Dendritic cell treated with granulocyte-macrophage colony-stimulating factor and Interleukin-4, amounts not matched to agents 40 ng/mL and 50 ng/mL, for 4 days (primary cell): ENCODE results near the gene OCRL.
"Not testable (repeated sequence)": the region's sequence is repeated elsewhere in the genome, so short reads cannot be mapped to it uniquely, and the experiment has no call there.

Source experiments
- H3K27ac Mint-ChIP-seq: one replicate; pipeline ENCODE4 v1.8.0; 2022; ENCODE audit warnings: mild to moderate bottlenecking, mixed read lengths
- H3K27me3 Mint-ChIP-seq: one replicate; pipeline ENCODE4 v1.8.0; 2022; ENCODE audit warnings: mild to moderate bottlenecking, mixed read lengths
- H3K36me3 Mint-ChIP-seq: one replicate; pipeline ENCODE4 v1.8.0; 2022; ENCODE audit warnings: low read depth, mixed read lengths
- H3K4me1 Mint-ChIP-seq: one replicate; pipeline ENCODE4 v1.8.0; 2022; ENCODE audit warnings: low read depth, mixed read lengths
- H3K4me3 Mint-ChIP-seq: one replicate; pipeline ENCODE4 v1.8.0; 2022; ENCODE audit warnings: mild to moderate bottlenecking, moderate library complexity, mixed read lengths
- H3K9me3 Mint-ChIP-seq: one replicate; pipeline ENCODE4 v1.8.0; 2022; ENCODE audit warnings: mixed read lengths
- intact Hi-C: fragments of 100-400 bp; cut with micrococcal nuclease; formaldehyde crosslinking; loops from one replicate; pipeline ENCODE4 v1.15.0; 2022

OCRL gene

DNA sequence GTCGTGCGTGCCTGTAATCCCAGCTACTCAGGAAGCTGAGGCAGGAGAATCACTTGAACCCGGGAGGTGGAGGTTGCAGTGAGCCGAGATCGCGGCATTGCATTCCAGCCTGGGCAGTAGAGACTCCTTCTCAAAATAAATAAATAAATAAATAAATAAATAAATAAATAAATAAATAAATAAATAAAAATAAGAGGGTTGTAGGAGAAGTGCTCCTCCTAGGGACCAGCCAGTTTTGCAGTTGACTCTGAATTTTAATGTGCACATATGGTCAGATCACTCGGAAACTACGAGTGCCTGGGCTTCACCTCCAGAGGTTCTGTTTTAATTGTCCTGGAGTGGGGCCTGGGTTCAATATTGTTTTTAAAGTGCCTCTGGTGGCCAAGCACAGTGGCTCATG lies 14.8 kb downstream of the OCRL start:
- peaks cover 35% of the 10 kb centered on the region for H3K36me3 Mint-ChIP-seq
- H3K27me3 Mint-ChIP-seq, intact Hi-C loops, H3K9me3 Mint-ChIP-seq, H3K27ac Mint-ChIP-seq, H3K4me1 Mint-ChIP-seq, H3K4me3 Mint-ChIP-seq: not testable (repeated sequence)

DNA sequence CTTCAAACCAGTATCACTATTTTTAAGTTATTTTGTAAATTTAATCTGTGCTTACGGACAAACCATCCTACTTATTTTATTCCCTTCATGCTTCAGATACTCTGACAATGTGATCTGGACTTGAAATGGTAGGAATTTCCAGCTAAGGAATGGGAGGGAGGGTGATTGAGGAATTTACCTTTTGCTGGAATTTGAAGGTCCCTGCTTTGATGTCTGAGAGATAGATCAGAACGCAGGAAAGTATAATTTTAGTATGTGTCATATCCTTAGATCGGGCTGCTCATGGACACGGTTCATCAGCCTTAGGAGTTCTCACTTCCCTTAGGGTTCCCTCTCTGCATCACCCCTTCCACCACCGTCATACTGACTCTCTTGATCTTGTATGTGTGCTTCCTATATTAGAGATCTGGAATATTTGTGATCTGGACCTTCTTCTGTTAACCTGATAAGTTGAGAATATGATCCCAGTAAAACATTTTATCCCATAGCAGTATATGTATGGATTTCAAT lies 16.8 kb downstream of the OCRL start:
- H3K27ac Mint-ChIP-seq, result no peak overlapping the region
- no peaks in the 10 kb centered on the region for H3K9me3 Mint-ChIP-seq
- H3K4me3 Mint-ChIP-seq, result no peak overlapping the region
- peaks cover 49% of the 10 kb centered on the region for H3K36me3 Mint-ChIP-seq
- no peaks in the 10 kb centered on the region for H3K27me3 Mint-ChIP-seq
- intact Hi-C loops, result no loop called here
- peaks cover 5% of the 10 kb centered on the region for H3K4me1 Mint-ChIP-seq

DNA sequence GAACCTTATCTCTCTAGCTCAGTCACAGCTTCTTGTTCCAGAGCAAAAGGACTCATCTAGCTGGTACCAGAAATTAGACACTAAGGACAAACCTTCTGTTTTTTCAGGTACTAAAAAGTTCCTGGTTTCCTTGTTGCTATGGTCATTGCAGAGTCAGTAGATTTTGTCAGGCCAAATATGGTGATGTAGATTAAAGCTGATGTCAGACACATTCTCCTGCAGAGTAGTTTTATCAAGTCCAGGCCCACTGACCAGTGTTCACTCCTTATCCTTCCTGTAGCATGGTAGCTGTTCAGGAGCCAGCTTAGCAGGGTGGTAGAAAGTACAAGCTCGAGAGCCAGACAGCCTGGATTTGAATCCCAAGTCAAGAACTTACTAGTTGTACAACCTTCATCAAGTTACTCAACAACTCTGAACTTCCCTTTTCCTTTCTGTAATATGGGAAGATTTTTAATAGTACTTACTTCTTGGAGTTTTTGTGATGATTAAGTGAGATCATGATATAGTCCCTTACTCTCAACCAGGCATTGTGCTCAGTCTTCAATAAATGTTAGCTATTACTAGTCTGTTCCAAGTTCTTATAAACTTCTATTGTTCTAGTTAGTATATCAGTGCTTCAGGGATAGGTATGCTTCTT lies 17.9 kb downstream of the OCRL start:
- H3K36me3 Mint-ChIP-seq, result peaks cover 55% of the 10 kb centered on the region
- H3K9me3 Mint-ChIP-seq, result no peaks in the 10 kb centered on the region
- H3K27ac Mint-ChIP-seq, result no peak overlapping the region
- no peaks in the 10 kb centered on the region for H3K27me3 Mint-ChIP-seq
- H3K4me3 Mint-ChIP-seq, result no peak overlapping the region
- intact Hi-C loops, result no loop called here
- H3K4me1 Mint-ChIP-seq, result peaks cover 5% of the 10 kb centered on the region

DNA sequence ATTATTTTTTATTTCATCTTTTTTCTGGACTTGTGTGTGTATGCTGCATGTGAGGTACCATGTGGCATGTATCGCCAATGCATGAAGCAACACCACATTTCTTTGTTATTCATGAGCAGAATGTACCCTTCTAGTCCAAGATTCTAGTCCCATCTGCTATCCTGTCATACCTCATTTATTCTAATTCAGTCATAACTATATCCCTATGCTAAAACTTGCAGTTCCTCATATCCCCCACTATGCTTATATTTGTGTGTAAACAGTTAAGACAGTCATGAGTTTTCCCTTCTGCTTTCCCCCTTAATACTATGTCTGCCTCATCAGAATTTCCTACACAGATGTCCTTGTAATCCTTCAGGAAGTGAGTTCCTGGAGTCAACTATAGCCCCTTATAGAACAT lies 19.7 kb downstream of the OCRL start:
- Mint-ChIP-seq H3K9me3 (no peaks in the 10 kb centered on the region), H3K27ac (no peak overlapping the region), H3K36me3 (peaks cover 62% of the 10 kb centered on the region), H3K27me3 (no peaks in the 10 kb centered on the region), H3K4me1 (peaks cover 5% of the 10 kb centered on the region), H3K4me3 (no peak overlapping the region)
- intact Hi-C loops, result no loop called here

DNA sequence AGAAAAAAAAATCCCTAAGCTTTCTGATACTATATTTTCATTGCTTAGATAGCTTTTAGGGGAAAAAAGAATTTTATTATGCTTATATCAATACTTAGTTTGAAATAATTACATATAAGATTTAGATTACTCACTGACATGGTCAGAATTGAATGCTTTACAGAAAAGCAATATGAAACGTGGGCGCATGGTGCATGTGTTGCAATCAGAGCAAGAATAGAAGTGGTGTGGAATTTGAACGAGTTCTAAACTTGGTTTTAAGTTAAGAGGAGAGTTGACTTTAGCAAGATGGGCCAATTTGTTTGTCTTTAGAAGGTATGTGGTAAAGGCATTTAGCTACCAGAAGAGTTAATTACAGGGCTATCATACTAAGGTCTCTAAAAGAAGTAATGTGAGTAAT lies 21.4 kb downstream of the OCRL start:
- no peaks in the 10 kb centered on the region for H3K9me3 Mint-ChIP-seq
- intact Hi-C loops, result no loop called here
- peaks cover 55% of the 10 kb centered on the region for H3K36me3 Mint-ChIP-seq
- H3K4me1 Mint-ChIP-seq, result peaks cover 19% of the 10 kb centered on the region
- H3K4me3 Mint-ChIP-seq, result no peak overlapping the region
- H3K27me3 Mint-ChIP-seq, result no peaks in the 10 kb centered on the region
- no peak overlapping the region for H3K27ac Mint-ChIP-seq

DNA sequence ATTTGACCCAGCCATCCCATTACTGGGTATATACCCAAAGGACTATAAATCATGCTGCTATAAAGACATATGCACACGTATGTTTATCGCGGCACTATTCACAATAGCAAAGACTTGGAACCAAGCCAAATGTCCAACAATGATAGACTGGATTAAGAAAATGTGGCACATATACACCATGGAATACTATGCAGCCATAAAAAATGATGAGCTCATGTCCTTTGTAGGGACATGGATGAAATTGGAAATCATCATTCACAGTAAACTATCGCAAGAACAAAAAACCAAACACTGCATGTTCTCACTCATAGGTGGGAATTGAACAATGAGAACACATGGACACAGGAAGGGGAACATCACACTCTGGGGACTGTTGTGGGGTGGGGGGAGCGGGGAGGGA lies 24.3 kb downstream of the OCRL start:
- H3K9me3 Mint-ChIP-seq, H3K27ac Mint-ChIP-seq, H3K4me3 Mint-ChIP-seq, intact Hi-C loops, H3K27me3 Mint-ChIP-seq: not testable (repeated sequence)
- peaks cover 19% of the 10 kb centered on the region for H3K4me1 Mint-ChIP-seq
- H3K36me3 Mint-ChIP-seq, result peaks cover 63% of the 10 kb centered on the region

DNA sequence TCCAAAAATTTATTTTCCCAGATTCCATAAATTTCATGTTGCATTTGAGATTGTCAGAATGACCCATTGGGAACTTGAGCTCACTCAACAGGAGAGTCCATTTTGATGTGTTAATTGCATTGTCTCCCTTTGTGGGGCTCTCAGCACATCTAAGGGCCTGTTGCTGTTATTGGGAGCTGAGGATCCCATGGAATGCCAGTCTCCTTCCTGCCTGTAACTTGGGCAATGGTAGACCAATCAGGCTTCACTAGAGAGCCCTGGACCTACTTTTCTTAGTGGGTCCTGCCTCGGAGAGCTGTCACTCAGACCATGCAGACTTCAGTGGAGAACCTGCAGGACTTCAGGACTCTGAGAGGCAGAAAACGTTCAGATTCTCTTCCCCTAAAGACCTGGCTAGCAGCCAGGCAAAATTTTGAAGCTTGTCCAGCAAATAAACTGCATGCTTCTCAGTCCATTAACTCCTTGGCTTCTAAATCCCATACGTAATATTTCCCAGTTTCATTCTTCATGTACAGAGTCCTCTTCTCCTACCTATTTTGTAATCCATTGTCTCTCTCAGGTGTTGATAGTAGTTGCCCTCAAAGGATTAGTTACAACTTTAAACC lies 25.1 kb downstream of the OCRL start:
- no peaks in the 10 kb centered on the region for H3K9me3 Mint-ChIP-seq
- intact Hi-C loops, result no loop called here
- H3K27ac Mint-ChIP-seq, result peak overlapping the region; percentile 5
- peaks cover 14% of the 10 kb centered on the region for H3K4me1 Mint-ChIP-seq
- H3K4me3 Mint-ChIP-seq, result no peak overlapping the region
- H3K27me3 Mint-ChIP-seq, result no peaks in the 10 kb centered on the region
- H3K36me3 Mint-ChIP-seq, result peaks cover 63% of the 10 kb centered on the region

DNA sequence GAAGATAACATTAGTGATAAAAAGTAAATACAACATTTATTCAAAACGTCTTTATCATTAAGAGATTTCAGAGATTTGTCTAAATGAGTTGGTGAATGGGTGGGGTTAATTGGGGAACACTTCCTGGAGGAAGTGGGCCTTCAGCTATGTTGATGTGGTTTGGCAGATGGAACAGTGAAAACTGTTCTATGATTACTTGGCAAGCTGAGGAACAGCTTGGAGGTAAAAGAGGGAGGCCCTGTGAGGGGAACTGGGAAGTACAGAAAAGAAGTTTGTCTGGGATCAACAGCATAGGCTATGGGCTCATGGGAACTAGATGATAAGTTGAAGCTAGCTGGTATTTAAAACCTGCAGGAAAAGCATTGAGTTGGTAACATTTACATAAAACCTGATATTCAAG lies 26.0 kb downstream of the OCRL start:
- Mint-ChIP-seq H3K4me3 (no peak overlapping the region), H3K27me3 (no peaks in the 10 kb centered on the region), H3K9me3 (no peaks in the 10 kb centered on the region), H3K27ac (peak overlapping the region; percentile 5), H3K4me1 (peaks cover 14% of the 10 kb centered on the region), H3K36me3 (peaks cover 58% of the 10 kb centered on the region)
- intact Hi-C loops, result no loop called here

DNA sequence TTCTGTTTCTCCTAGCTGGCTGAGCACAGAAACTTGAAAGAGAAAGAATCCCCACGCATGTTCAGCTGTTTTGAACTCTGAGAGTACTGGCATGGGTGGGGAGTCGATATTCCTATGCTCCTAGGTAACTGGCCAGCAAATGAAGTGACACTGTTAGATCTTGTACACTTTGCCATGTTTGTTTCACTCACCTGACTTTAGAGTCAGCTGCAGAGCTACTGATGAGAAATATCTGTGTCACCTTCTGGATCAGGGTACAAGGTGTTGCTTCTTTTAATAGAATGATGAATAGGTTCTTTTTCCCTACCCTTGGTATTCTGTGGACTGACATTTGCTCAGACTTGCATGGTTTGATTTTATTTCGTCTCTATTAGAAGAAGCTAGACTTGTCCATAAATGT lies 28.3 kb downstream of the OCRL start:
- intact Hi-C loops, result no loop called here
- no peak overlapping the region for H3K27ac Mint-ChIP-seq
- H3K9me3 Mint-ChIP-seq, result no peaks in the 10 kb centered on the region
- peaks cover 39% of the 10 kb centered on the region for H3K36me3 Mint-ChIP-seq
- H3K4me1 Mint-ChIP-seq, result peaks cover 14% of the 10 kb centered on the region
- H3K27me3 Mint-ChIP-seq, result no peaks in the 10 kb centered on the region
- H3K4me3 Mint-ChIP-seq, result no peak overlapping the region

DNA sequence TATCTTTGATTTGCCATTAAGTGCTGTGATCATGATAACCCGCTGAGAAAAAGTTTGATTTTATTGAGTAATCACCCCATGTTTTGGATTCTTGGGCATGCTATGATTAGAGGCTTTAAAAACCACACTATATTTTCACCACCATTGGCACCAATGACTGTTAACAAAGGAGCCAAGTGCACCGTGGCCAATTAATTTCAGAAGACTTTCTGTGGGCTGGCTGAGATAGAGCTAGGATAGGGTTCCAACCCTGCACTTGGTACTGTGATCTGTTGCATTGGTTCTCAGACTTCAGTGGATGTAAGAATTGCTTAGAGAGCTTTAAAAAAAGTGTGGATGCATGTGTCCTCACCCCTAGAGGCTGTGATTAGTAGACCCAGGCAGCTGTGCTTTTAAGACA lies 32.4 kb downstream of the OCRL start:
- Mint-ChIP-seq H3K36me3 (peaks cover 54% of the 10 kb centered on the region), H3K27me3 (no peaks in the 10 kb centered on the region), H3K4me3 (no peak overlapping the region), H3K4me1 (no peaks in the 10 kb centered on the region), H3K27ac (no peak overlapping the region), H3K9me3 (no peaks in the 10 kb centered on the region)
- intact Hi-C loops, result no loop called here

DNA sequence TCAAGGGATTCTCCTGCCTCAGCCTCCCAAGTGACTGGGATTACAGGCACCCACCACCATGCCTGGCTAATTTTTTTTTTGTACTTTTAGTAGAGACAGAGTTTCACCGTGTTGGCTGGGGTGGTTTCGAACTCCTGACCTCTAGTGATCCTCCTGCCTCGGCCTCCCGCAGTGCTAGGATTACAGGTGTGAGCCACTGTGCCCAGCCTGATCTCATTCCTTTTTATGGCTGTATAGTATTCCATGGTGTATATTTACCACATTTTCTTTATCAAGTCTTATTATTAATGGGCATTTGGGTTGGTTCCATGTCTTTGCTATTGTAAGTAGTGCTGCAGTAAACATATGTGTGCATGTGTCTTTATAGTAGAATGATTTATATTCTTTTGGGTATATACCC lies 33.6 kb downstream of the OCRL start:
- H3K4me1 Mint-ChIP-seq, H3K27ac Mint-ChIP-seq, H3K9me3 Mint-ChIP-seq, H3K4me3 Mint-ChIP-seq, intact Hi-C loops, H3K27me3 Mint-ChIP-seq: not testable (repeated sequence)
- H3K36me3 Mint-ChIP-seq, result peaks cover 49% of the 10 kb centered on the region

DNA sequence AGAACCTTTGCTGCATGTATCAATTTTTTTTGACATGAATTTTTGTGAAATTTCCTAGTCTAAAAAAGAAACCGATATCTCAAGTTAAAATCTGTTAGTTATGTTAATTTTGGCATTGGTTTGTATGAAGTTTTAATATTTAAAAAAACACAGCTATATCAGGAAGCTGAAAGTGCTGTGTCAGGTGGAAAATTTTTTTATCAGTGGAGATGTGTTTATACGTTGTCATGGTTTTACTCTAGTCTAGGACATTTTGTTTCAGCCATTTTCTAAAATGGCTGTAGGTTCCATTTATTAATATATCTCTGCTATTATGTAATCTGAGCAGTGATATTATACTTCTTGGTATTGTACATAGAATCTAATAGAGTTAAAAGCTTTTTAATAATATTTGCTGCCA lies 34.2 kb downstream of the OCRL start:
- intact Hi-C loops, result no loop called here
- no peaks in the 10 kb centered on the region for H3K4me1 Mint-ChIP-seq
- no peak overlapping the region for H3K27ac Mint-ChIP-seq
- H3K9me3 Mint-ChIP-seq, result no peaks in the 10 kb centered on the region
- peaks cover 47% of the 10 kb centered on the region for H3K36me3 Mint-ChIP-seq
- no peak overlapping the region for H3K4me3 Mint-ChIP-seq
- no peaks in the 10 kb centered on the region for H3K27me3 Mint-ChIP-seq

DNA sequence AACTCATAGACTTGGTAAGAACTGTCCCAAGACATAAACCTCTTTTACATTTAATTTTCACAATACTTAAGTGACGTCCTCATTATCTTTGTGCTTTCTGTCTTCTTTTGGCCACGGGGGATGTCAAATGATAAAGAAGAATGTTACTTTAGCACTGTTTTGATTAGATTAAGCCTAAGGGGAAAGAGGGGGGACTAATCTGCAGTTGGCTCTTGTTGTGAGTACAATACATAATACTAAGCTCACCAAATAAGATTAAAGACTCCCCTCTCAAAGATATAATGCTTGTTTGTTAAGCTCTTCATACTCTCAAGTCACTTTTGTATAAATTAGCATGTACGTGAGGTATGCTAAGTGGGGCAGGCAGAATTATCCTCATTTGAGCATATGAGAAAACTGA lies 36.5 kb downstream of the OCRL start:
- intact Hi-C loops, result no loop called here
- H3K36me3 Mint-ChIP-seq, result peaks cover 39% of the 10 kb centered on the region
- no peaks in the 10 kb centered on the region for H3K4me1 Mint-ChIP-seq
- H3K27me3 Mint-ChIP-seq, result no peaks in the 10 kb centered on the region
- H3K27ac Mint-ChIP-seq, result no peak overlapping the region
- no peaks in the 10 kb centered on the region for H3K9me3 Mint-ChIP-seq
- H3K4me3 Mint-ChIP-seq, result no peak overlapping the region

DNA sequence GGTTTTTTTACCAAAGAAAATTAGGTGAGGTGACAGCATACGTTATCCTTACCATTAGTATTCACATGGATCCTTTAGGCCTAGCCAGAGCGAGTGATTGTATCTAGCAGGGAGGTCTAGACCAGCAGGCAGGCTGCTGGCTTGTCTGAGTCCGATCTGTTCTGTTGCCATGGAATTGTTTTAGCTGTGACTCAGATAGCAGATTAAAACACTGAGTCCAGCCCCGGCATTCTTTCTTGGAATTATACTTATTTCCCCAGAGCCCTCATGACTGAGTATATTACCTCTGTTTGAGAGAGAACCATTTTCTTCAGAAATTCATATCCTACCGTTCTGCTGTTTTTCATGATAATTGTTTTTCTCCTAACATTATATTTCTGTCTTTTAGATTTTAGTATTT lies 37.4 kb downstream of the OCRL start:
- Mint-ChIP-seq H3K27me3 (no peaks in the 10 kb centered on the region), H3K9me3 (no peaks in the 10 kb centered on the region), H3K4me3 (no peak overlapping the region), H3K4me1 (no peaks in the 10 kb centered on the region), H3K27ac (no peak overlapping the region), H3K36me3 (peaks cover 47% of the 10 kb centered on the region)
- intact Hi-C loops, result no loop called here

DNA sequence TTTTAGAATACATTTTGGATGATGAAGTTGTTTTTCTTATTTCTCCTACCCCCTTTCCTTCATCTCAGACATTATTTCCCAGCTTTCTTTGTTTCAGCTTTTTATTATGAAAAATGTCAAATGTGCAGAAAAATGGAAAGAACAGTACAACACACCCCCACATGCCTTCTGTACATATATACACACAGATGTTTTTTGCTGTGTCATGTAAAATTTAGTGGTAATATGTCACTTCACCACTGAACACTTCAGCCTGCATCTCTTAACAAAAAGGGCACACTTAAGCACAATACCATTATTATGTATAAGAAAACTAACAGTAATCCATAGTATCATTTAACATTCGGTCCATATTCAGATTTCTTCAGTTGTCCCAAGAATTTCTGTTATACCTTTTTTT lies 37.8 kb downstream of the OCRL start:
- Mint-ChIP-seq H3K4me1 (no peaks in the 10 kb centered on the region), H3K9me3 (no peaks in the 10 kb centered on the region), H3K36me3 (peaks cover 47% of the 10 kb centered on the region), H3K27me3 (no peaks in the 10 kb centered on the region), H3K27ac (no peak overlapping the region), H3K4me3 (no peak overlapping the region)
- intact Hi-C loops, result no loop called here
